HS-5 (cell line): ENCODE results near the gene PLXND1.
A peak's percentile ranks its signal among the peaks of the same experiment; 100 is the strongest.
"Not testable (repeated sequence)": the region's sequence is repeated elsewhere in the genome, so short reads cannot be mapped to it uniquely, and the experiment has no call there.

Experiments
- DNase-seq: peaks from one replicate; pipeline ENCODE4 v3.0.0-alpha.2; 2012; ENCODE audit warnings: low read depth

The PLXND1 gene

GRCh38 chr3:129606636-129607390, at the start of gene PLXND1:
Gene PLXND1 (minus strand): TSS chr3:129606676. CDS start chr3:129606639, 37 bp downstream.
- DNase-seq: no peak

DNA sequence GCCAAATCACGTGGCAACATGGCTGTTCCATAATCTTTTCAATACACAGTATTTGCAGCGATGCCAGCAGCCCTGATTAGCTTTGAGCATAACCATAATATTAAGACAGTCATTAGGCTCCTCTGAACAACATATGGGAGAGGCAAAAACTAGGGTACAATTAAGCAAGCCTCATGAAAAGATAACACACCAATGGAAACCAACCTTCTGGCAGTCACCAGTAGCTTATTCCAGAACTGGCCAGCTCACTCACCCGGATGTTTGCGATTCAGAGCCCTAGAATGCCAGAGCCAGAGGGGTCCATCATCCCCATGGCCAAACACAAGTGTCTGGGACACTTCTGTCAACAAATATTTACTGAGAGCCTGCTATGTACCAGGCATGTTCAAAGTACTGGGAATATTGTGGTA, 48.8 kb upstream of the PLXND1 start:
- DNase-seq: no peak

GRCh38 chr3:129654131-129654530, 47.7 kb upstream of the PLXND1 start:
- DNase-seq: no peak

DNA sequence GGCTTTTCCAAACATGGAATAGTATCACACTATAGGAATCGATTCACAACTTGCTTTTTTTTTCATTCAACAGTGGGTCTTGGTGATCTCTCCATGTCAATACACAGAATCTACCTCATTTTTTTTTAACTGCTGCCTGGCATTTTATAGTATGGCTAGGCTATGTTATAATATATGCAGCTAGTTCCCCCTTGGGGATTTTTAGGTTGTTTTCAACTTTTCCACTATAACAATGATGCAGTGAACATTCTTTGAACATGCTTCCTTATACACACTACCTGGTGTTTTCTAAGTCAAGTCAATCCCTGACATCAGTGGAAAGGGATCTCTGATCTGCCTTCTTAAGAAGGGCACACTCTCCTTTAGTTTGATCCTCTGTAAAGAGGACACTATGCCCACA, 46.5 kb upstream of the PLXND1 start:
- DNase-seq: no peak

DNA sequence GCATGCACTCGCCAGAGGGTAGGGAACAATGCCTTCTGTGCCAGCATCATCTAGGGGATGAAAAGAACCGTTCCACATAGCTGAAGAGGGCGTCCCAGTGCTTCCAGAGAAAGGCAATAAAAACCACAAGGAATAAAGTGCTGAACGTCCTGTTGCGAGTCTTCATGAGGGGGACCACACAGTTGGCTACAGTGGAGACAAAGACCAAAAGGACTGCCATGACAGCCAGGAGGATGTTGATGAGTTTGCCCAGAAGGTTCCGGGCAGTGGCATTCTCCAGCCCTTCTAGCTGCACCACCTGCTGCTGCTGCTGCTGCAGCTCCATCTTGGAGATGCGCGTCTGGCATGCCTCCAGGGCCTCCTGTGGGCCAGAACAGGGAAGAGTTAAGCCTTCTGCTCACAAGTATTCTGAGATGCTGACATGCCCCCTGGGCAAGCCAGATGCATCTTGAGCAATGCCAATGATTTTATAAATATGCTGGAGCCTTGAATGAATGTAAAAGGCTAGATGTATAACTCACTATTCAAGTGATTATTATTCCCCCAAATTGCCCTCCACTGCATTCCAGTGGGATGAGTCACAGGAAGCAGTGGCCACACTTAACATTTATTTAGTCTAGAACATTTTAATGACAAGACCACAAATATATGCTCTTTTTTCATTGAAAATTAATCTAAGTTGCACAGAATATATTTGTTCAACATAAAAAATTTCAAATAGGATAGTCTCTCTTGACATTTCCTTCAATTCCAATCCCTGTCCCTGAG, 45.1 kb upstream of the PLXND1 start:
- peak; percentile 76 for DNase-seq

DNA sequence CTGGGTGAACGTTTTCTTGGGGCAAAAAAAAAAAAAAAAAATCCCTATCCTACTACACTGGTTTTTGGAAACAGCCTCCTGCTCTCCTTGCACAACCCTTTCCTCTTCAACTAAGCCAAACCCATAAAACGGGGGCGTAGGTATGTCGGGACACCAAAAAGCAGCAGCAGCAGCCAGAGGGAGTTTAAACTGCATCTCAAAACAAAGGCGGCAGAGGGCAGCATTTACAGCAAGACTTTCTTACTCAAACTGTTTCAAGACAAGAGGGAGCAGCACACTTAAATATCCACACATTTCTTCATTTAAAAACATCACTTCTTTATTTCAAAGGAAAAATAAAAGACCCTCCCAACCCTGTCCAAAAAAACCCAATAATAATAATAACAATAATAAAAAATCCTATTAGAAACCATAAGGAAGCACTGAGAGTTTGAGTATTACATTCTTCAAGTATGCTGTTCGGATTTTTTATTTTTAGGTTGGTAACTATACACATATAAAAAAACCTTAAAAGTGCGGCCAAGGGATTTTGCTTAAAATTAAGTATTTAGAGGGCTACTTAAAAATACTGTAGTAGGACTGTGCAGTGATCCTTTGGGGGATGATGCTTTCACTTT, 43.9 kb upstream of the PLXND1 start:
- peak; percentile 34 for DNase-seq

DNA sequence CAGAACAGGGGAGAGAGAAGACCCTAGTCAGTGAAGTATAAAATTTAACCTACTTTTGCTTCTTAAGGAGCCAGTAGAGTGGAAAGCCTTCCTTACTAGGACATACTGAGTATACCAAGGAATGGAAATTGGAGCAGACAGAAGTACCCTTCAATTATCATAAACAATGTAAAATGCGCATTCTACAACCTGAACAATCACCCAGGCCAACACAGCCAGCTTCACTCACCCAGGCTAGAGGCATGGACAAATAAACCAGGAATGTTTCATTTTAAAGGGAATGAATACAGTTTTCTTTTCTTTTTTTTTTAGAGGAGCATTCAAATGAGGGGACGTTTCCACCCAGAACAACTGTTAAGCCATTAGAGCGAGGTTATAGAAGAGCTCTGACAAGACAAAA, 41.9 kb upstream of the PLXND1 start:
- DNase-seq: no peak

GRCh38 chr3:129645286-129645685, 38.8 kb upstream of the PLXND1 start:
- no peak for DNase-seq

- no peak for DNase-seq
These were observed 38.4 kb upstream of the PLXND1 start for GRCh38 chr3:129644836-129645235.

- not testable (repeated sequence) for DNase-seq
These were observed 35.2 kb upstream of the PLXND1 start for GRCh38 chr3:129641567-129642260.

- DNase-seq: not testable (repeated sequence)
These were observed 34.5 kb upstream of the PLXND1 start for GRCh38 chr3:129640985-129641384.

DNA sequence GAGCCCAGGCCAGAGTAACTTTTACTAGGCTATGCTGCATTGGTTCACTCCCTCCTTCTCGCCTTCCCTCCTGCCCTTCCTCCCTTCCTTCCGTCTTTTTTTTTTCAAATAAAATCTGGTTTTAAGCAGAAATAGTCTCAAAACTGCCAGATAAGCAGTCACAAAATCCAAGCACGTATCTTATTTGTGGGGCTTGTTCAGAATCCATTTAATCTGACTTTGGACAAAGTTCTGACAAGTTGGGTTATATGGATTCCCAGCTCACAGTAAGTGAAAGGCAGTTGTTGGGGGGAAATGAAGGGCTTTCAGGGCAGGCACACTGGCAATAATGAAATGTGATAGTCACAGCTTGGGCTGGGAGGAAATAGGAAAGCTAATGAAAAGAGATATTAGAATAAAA, 32.0 kb upstream of the PLXND1 start:
- no peak for DNase-seq

DNA sequence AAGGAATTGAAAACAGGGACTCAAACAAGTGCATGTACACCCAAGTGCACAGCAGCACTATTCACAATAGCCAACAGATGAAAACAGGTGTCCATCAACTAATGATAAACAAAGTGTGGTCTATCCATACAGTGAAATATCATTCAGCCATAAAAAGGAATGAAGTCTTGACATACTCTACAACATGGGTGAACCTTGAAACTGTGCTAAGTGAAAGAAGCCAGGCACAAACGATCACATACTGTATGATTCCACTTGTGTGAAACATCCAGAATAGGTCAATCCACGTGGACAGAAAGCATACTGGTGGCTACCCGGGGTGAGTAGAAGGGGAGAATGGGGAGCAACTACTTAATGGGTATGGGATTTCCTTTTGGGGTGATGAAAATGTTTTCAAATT, 29.6 kb upstream of the PLXND1 start:
- DNase-seq: no peak

GRCh38 chr3:129635656-129636055, 29.2 kb upstream of the PLXND1 start:
- DNase-seq: no peak

DNA sequence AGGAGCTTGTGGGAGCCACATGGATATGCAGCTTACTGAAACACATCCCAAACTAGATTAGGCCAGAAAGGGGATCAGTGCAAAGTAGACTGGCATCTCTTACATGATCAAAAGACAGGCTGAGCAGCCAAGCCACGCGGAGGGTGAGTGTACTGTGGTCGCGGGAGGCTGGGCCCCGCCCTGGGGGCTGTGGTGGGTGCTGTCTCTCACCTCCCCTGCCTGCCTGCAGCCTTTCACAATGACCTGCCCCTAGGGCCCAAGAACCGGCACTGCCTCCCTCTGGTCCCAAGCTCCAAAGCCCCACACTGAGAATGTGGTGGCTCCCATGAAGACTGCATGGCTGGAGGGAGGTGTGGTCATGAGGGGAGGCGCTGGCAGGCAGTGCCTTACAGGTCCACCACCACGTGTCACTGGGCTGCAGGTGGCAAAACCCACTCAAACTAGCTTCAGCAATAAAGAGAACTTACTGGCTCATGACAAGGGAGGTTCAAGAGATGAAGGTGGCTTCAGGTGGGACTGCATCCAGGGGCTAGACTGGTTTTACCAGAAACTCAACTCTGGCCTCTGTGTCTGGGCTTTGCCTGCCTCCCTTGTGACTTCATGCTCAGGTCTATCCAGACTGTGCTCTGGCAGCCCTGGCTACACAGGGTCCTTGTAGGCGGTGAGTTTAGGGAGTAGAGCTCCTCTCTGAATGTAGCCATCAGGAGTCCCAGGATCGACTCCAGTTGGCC, 27.4 kb upstream of the PLXND1 start:
- no peak for DNase-seq

GRCh38 chr3:129632977-129633376, 26.5 kb upstream of the PLXND1 start:
- no peak for DNase-seq

DNA sequence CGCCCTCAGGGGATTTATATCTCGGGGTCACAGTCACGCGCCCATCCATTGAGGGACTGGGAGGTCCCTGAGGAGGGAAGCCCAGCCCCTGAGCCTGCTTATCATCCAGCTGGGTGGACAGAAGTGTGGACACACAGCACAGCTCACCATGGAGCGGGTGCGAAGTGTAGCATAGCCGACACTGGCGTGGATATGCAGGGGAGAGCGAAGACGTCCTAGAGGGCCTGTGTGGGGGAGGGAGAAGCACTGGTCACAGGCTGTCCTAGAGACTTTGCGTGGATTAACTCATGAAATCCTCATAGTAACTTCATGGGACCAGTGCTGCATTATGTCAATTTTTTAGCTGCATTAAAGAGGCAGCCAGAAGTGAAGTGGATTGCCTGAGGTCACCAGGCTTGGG, 26.1 kb upstream of the PLXND1 start:
- no peak for DNase-seq

DNA sequence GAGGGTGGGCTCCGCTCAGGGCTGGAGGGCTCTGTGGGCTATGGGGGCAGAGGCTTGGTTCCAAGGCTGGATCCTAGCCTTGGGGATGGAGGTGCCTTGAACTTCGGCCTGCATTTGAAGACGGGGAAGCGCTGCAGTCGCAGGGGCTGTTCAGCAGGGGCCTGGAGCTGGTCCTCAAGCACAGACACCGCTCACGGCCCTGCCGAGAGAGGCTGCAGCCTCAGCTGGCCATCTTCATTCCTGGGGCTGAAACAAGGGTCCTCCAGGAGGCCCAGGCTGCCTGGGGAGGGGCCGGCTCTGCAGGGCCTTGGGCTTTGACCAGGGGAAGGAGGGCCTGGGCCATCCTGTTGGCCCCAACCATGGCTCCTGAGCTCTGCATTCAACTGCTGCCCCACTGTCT, 25.6 kb upstream of the PLXND1 start:
- DNase-seq: no peak

DNA sequence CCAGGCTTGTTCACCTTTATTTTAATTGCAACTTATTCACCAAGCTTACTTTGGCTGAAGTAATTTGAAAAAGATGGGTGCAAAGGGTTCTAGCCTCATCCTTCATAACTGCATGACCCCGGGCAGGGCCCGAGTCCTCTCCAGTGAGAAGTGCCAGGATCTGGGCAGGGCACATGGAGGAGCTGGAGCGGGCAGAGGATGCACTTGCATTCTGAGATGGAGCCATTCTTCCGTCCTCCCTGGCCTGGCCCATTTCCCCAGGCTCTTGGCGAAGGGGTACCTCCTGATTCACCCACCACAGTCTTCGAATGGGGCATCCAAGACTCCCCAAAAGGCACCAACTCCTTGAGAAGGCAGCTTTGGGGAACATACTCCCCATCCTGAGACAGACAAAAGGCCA, 22.5 kb upstream of the PLXND1 start:
- no peak for DNase-seq

DNA sequence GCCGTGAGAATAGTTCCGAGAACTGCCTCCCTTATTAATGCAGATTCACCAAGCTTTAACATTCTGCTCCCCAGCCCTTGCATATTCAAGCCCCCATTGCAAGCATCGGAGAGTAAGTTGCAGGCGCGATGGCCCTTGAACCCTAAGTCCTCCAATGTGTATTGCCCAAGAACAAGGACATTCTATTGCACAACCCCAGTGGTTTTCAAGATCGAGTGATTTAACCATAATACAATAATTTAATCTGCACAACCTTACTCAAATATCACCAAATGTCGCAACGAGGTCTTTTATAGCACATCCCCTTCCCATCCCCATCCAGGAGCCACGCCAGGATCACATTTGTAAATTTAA, 21.7 kb upstream of the PLXND1 start:
- DNase-seq: no peak

DNA sequence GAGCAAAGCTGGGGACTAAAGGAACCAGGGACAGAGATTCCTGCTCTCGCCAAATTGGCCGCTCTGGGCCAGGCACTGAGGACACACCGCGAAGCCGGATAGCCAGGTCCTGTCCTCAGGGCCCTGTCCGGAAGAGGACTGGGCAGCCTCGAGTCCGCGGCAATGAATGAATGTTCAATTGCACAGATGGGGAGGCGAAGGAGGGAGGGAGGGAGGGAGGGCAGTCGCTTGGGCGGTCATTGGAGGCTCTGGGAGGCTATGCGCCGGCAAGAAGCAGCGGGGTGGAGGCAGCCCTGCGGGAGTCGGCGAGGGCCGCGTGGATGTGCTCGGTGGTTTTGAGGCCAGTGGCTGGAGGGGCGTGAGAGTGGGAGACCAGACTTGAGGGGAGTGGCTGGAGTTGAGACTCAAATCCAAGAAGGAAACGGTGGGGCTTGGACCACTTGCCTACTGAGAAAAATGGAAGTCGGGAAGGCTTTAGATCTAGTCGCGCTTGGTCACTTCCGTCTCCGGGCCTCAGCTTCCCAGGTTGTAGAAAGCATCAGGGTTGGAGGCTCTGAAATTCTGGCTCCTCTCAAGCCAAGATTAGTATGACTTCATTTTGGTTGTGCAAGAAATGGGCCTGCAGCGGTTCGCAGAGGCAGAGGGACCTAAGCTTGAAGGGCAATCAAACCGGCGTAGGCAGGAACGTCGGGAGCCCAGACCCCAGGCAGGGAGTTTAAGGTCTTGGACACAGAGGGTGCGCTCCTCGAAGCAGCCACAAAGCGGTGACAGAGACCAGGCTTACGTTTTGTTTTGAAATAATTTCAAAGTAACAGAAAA, 21.1 kb upstream of the PLXND1 start:
- no peak for DNase-seq
